H1 (cell line): ENCODE measurements around the gene RAB31. TPM values are rescaled to one million over a fixed set of nuclear protein-coding genes. Genes with fewer than 3 reads are reported as not detected.

Experiments
- BACH1 ChIP-seq: IDR thresholded peaks from 2 replicates; pipeline ENCODE4 v1.6.1; 2012; ENCODE audit warnings: low read length, improper control_type of control experiment
- GABPA ChIP-seq: IDR thresholded peaks from 2 replicates; pipeline ENCODE4 v1.6.1; 2011; ENCODE audit warnings: mild to moderate bottlenecking, low read length, moderate library complexity, borderline replicate concordance; ENCODE audit not compliant: insufficient read depth
- JUN ChIP-seq: IDR thresholded peaks from 2 replicates; pipeline ENCODE4 v1.6.1; 2011; ENCODE audit warnings: low read depth, mild to moderate bottlenecking, improper control_type of control experiment, low read length
- TAF7 ChIP-seq: optimal IDR thresholded peaks from 2 replicates; pipeline ENCODE3; 2011; ENCODE audit warnings: low read depth, mild to moderate bottlenecking, inconsistent platforms, low read length, moderate library complexity, borderline replicate concordance
- TBP ChIP-seq: IDR thresholded peaks from 2 replicates; pipeline ENCODE4 v1.6.1; 2011; ENCODE audit warnings: low read depth, low read length, improper control_type of control experiment
- polyA plus RNA-seq, 7 experiments: library from polyadenylated mRNA; depleted of rRNA in 3 of 7; stranded (reverse) in 5 of 7; unstranded in 2 of 7; fragments of >200 nt in 5 of 7; fragments of 200-250 nt in 2 of 7; gene quantifications; 1 replicate in 5 of 7; 2 replicates in 1 of 7; 4 replicates in 1 of 7; pipeline versions ENCODE4 v1.2.1 to v1.2.3, GENCODE V29; 2011 to 2013; ENCODE audit warnings: missing spikeins in 2 of 7, mixed read lengths in 2 of 7
- total RNA-seq: library from RNA; stranded (reverse); fragmentation: NEBNext Ultra II Directional; extraction: Animal tissue kit (Norgen Biotek cat#: 25700); gene quantifications from 2 replicates; pipeline ENCODE4 v1.2.1, GENCODE V29; 2021

RAB31 gene
- total and polyA plus RNA-seq, 2 of the 8 experiments (the other 6 are each of a cell fraction or from before 2014, with no cell fraction given), result 15.2 to 40.9 TPM

- TF ChIP-seq BACH1 (no peak), TBP (no peak), JUN (no peak), GABPA (no peak), TAF7 (no peak)
Observed at GRCh38 chr18:9817286-9817685, 109.2 kb downstream of the RAB31 start (continued).
